ENCODE results near the gene NCKAP5.

DNA sequence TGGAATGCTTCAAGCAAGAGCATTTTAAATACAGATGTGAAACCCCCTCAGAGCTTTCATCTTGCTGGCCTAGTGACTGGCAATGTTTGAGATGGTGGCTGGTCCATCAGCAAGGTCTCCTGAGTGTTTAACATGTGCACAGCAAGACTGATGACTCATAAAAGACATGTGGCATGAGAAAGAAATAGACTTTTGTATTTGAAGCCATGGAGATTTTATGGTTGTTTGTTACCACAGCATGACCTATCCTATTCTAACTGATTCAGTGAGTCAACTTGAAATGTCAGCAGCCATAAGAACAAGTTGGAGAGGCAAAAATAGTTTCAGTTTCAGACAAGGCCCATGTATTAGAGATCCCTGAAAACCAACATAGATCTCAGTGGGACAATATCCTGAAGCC lies 743.5 kb downstream of the NCKAP5 start:
- TF ChIP-seq, protein P1, sequence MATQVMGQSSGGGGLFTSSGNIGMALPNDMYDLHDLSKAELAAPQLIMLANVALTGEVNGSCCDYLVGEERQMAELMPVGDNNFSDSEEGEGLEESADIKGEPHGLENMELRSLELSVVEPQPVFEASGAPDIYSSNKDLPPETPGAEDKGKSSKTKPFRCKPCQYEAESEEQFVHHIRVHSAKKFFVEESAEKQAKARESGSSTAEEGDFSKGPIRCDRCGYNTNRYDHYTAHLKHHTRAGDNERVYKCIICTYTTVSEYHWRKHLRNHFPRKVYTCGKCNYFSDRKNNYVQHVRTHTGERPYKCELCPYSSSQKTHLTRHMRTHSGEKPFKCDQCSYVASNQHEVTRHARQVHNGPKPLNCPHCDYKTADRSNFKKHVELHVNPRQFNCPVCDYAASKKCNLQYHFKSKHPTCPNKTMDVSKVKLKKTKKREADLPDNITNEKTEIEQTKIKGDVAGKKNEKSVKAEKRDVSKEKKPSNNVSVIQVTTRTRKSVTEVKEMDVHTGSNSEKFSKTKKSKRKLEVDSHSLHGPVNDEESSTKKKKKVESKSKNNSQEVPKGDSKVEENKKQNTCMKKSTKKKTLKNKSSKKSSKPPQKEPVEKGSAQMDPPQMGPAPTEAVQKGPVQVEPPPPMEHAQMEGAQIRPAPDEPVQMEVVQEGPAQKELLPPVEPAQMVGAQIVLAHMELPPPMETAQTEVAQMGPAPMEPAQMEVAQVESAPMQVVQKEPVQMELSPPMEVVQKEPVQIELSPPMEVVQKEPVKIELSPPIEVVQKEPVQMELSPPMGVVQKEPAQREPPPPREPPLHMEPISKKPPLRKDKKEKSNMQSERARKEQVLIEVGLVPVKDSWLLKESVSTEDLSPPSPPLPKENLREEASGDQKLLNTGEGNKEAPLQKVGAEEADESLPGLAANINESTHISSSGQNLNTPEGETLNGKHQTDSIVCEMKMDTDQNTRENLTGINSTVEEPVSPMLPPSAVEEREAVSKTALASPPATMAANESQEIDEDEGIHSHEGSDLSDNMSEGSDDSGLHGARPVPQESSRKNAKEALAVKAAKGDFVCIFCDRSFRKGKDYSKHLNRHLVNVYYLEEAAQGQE (IDR thresholded peaks at IDR 0.05; ENCODE audit: insufficient replicate concordance, low read depth), result no peak
- TF ChIP-seq, protein P2, sequence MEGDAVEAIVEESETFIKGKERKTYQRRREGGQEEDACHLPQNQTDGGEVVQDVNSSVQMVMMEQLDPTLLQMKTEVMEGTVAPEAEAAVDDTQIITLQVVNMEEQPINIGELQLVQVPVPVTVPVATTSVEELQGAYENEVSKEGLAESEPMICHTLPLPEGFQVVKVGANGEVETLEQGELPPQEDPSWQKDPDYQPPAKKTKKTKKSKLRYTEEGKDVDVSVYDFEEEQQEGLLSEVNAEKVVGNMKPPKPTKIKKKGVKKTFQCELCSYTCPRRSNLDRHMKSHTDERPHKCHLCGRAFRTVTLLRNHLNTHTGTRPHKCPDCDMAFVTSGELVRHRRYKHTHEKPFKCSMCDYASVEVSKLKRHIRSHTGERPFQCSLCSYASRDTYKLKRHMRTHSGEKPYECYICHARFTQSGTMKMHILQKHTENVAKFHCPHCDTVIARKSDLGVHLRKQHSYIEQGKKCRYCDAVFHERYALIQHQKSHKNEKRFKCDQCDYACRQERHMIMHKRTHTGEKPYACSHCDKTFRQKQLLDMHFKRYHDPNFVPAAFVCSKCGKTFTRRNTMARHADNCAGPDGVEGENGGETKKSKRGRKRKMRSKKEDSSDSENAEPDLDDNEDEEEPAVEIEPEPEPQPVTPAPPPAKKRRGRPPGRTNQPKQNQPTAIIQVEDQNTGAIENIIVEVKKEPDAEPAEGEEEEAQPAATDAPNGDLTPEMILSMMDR (IDR thresholded peaks at IDR 0.05; ENCODE audit: insufficient read depth, low read length), result no peak

All from HL-60 (cell line).